ENCODE results near the gene ZSCAN30. TPM values are rescaled to one million over a fixed set of nuclear protein-coding genes. Genes with fewer than 3 reads are reported as not detected.

The ZSCAN30 gene
- total and polyA plus RNA-seq, 9 of the 15 experiments (the other 6 are each of a cell fraction or from before 2014, with no cell fraction given) = 4.6 to 13.6 (median 10.8) TPM

GRCh38 chr18:35290094-35290735 lies at the start of gene ZSCAN30 (continued):
- TF ChIP-seq RNF219 (CRISPR knock-in tag; IDR thresholded peaks at IDR 0.05) (peak; percentile 54; the same call in 1 of the 2 replicates), NRF1 (conservative IDR thresholded peaks at IDR 0.05 in 1 of 2, IDR thresholded peaks at IDR 0.05 in 1 of 2) (peak; percentile 98 to 99), CREB3L1 (IDR thresholded peaks at IDR 0.05; ENCODE audit: borderline replicate concordance, low read depth) (peak; percentile 95; the same call in 1 of the 2 replicates), ZBTB2 (IDR thresholded peaks at IDR 0.05) (peak; percentile 98), KLF10 (CRISPR knock-in tag; IDR thresholded peaks at IDR 0.05) (no peak), ZNF175 (CRISPR knock-in tag; IDR thresholded peaks at IDR 0.05; ENCODE audit: low read depth) (0 out of 2 replicates have a peak, but pooled peaks have one; percentile 35), BRD4 (IDR thresholded peaks at IDR 0.05) (peak; percentile 57; the same call in 1 of the 2 replicates), TEAD2 (tag; IDR thresholded peaks at IDR 0.05) (no peak), ARHGAP35 (IDR thresholded peaks at IDR 0.05; ENCODE audit: partially characterized antibody) (no peak), FOXM1 (IDR thresholded peaks at IDR 0.05; ENCODE audit: low read depth) (peak; percentile 74), FOXM1 (CRISPR knock-in tag; IDR thresholded peaks at IDR 0.05; ENCODE audit: low read depth) (peak; percentile 68; the same call in 1 of the 2 replicates), FOXJ3 (CRISPR knock-in tag; IDR thresholded peaks at IDR 0.05) (no peak), ZBTB33 (CRISPR knock-in tag; IDR thresholded peaks at IDR 0.05) (no peak), ZNF764 (CRISPR knock-in tag; IDR thresholded peaks at IDR 0.05; ENCODE audit: low read depth) (no peak), TAL1 (IDR thresholded peaks at IDR 0.05) (peak; percentile 42; the same call in 1 of the 2 replicates), KHSRP (IDR thresholded peaks at IDR 0.05) (no peak), KLF16 (IDR thresholded peaks at IDR 0.05) (no peak), SRSF7 (optimal IDR thresholded peaks at IDR 0.05; ENCODE audit: low read depth, low read length) (no peak), SMARCE1 (IDR thresholded peaks at IDR 0.05) (no peak), SMAD4 (CRISPR knock-in tag; conservative IDR thresholded peaks at IDR 0.05) (peak; percentile 66; the same call in 1 of the 2 replicates), PML (IDR thresholded peaks at IDR 0.05; ENCODE audit: low read length) (peak; percentile 66; the same call in 1 of the 2 replicates), ZNF184 (CRISPR knock-in tag; IDR thresholded peaks at IDR 0.05) (no peak)

All from K562 (cell line).